NOMO-1 (cell line): ENCODE data around the gene CEACAM4.
"Not testable (repeated sequence)": the region's sequence is repeated elsewhere in the genome, so short reads cannot be mapped to it uniquely, and the experiment has no call there.

Experiments used
- DNase-seq, 2 experiments: peaks; one replicate each; lab custom pipeline; 2025; ENCODE audit not compliant: unreplicated experiment in 2 of 2; lab: John Stamatoyannopoulos, UW

The CEACAM4 gene

DNA sequence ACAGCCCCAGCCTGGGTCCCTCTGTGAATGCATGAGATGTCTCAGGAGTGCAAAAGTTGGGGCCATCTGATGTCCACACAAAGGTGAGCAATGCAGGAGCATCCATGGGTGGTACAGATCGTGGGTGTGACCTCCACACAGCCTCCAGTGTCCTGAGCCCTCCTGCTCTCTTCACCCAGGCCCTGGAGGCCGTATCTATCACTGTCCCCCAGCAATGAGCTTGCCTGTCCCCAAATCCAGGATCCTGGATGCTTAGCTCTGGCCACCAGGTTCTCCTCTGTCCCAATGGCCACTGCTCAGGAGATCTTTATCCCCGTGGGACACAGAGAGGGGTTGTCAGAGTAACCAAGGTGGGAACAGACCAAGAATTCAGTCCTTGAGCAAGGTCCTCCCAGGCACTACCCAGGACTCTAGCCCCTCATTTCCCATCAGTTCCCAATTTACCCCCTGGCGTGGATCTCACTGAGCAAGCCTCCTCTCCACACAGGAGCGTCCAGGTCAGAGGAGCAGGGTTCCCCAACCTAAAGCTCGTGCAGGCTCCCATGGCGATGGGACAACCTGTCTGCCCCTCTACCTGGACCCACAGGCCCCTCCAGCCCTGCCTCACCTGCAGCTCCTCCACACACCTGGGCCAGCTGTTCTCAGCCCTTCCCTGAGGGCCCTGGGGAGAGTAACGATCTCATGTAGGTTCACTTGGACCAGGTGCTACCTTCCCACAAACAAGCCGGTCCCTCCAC, 39.6 kb downstream of the CEACAM4 start:
- no peak for DNase-seq

DNA sequence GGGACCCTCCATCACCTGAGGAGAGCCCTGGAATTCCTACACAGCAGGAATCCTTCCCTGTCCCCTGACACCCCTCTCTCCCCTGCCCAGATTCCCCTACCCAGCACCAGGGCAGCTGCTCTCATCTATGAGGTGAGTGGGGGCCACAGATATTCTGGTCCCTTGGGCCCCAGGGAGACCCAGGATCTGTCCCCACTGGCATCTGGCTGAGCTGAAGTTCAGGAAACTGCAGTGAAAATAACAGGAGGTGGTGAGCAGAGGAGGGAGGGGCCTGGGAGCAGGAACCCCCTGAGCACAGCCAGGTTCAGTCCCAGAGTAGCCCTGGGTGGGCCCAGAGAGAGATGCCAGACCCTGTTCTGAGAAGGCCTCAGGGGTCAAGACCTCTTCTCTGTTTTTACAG, 40.8 kb downstream of the CEACAM4 start:
- DNase-seq, result no peak

DNA sequence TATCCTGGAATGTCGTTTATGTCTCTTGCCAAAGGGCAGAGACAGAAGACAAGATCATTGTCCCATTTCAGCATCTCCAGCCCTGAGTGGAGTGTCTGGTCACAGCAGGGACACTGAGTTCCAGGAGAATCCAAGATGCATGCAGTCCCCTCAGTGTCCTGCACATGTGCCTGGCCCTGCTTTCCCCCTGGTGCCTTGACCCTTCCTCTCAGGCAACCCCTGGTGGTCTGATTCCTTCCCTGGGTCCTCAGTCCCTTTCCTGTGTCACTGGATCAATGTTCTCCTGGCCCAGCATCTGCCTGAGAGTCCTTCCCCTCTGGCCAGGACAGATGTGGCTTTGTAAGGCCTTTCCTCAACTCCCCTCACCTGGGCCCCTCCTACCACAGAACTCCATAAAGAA, 41.9 kb downstream of the CEACAM4 start:
- no peak for DNase-seq

DNA sequence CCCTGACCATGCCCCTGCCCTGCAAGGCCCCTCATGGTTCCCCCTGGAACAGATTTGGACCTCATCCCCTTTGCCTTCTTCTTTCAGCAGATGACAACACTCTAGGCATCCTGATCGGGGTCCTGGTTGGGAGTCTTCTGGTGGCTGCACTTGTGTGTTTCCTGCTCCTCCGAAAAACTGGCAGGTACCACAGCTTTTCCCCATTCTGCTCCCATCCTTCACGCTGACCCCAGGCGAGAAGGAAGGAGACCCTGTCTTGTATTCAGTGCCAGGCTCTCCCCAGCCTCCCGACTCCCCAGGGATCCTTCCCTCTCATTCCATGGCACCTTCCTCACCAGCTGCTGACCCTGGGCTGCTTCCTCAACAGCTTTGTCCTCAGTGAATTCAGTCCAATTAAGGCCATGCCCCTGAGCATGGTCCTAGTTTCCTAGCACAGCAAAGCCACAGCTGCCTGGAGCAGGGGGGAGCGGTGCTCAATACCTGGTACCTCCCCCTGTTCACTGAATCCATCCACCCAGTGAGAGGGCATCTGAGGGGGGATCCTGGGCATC, 42.5 kb downstream of the CEACAM4 start:
- no peak for DNase-seq

DNA sequence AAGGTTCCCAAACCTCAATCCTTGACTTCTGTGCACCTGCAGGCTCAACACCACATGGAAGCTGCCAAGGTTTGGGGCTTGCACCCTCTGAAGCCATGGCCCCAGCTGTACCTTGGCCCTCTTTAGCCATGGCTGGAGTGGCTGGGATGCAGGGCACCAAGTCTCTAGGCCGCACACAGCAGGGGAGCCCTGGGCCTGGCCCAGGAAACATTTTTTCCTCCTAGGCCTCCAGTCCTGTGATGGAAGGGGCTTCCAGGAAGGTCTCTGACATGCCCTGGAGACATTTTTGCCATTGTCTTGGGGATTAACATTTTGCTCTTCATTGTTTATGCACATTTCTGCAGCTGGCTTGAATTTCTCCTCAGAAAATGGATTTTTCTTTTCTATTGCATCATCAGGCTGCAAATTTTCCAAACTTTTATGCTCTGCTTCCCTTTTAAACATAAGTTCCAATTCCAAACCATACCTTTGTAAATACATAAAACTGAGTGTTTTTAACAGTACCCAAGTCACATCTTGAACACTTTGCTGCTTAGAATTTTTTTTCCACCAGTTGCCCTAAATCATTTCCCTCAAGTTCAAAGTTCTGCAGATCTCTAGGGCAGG, 44.2 kb downstream of the CEACAM4 start:
- DNase-seq, result not testable (repeated sequence)

DNA sequence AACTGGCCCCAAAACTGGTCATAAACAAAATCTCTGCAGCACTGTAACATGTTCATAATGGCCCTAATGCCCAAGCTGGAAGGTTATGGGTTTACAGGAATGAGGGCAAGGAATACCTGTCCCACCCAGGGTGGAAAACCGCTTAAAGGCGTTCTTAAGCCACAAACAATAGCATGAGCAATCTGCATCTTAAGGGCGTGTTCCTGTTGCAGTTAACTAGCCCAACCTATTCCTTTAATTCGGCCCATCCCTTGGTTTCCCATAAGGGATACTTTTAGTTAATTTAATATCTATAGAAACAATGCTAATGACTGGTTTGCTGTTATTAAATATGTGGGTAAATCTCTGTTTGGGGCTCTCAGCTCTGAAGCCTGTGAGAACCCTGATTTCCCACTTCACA, 45.8 kb downstream of the CEACAM4 start:
- not testable (repeated sequence) for DNase-seq

DNA sequence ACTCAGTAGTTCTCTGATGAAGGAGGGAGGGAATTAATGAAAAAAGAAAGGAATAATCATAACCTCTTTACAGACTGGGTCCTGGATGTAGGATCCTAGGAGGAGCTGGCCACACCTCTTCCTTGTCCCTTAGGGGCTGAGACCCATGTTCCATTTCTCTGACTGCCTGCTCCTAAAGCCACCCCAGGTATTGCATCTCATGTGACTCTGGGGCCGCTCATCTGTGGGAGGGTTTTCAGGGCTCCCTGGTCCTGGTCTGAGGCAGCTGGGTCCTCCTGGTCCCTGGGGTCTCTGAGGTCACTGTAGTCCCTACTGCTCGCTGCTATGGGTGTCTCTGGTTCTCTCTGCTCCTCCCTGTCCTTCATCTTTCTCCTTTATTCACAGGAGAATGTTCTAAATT, 48.0 kb downstream of the CEACAM4 start:
- DNase-seq, result no peak

DNA sequence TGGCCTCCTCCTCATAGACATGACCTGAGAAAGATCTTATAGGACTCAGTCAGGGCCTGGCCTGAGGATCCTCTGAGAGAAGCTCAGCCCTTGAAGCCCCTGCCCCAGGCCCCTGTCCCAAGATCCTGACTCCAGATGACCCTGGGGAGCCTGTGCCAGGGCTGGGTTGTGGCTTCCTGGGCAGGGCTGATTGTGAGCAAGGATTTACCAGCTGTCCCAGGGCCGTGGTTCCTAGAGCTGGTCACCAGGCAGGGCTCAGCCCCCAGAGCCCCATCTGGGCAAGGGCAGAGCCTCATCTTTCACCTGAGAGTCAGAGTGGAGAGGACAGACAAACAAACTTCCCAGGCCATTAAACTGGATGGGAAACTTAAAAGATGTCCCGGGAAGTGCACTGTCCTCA, 49.0 kb downstream of the CEACAM4 start:
- no peak for DNase-seq

DNA sequence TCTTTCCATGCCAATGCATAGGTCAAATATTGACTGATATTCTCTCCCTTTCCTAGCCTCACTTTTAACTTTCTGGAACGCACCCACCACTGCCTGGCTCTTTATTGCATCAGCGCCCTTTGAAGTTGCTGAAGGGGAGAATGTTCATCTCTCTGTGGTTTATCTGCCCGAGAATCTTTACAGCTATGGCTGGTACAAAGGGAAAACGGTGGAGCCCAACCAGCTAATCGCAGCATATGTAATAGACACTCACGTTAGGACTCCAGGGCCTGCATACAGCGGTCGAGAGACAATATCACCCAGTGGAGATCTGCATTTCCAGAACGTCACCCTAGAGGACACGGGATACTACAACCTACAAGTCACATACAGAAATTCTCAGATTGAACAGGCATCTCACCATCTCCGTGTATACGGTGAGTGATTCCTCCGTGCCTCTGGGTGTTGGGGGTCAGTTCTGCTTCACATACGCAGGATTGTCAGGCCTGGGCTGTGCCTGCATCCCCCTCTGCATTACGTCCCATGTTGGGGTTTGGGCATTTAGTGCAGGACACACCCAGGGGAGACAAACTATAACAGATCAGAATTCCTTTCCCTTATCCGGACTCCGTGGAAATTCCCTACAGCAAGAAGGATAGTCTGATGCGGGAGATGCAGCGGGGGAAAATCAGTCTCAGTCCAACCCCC, 49.6 kb downstream of the CEACAM4 start:
- DNase-seq, result no peak

DNA sequence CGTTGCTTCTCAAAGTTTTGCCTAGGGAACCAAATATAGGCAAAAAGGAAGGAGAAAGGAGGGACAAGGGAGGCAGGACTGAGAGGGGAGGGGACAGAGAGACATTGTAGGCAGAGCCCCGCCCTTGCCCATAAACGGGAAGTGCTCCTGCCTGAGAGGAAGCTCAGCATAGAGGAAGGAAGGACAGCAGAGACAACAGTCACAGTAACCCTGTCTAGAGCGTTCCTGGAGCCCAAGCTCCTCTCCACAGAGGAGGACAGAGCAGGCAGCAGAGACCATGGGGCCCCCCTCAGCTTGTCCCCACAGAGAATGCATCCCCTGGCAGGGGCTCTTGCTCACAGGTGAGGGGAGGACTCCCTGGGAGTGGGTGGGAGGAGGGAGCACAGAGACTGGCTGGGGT, 50.9 kb downstream of the CEACAM4 start, which contains the start of gene CEACAM21:
Gene CEACAM21 (plus strand): TSS at position 169 of the 400 bp plus-strand sequence. CDS start 109 bp downstream, at position 278.
- DNase-seq, result peak; percentile 85 to 94

DNA sequence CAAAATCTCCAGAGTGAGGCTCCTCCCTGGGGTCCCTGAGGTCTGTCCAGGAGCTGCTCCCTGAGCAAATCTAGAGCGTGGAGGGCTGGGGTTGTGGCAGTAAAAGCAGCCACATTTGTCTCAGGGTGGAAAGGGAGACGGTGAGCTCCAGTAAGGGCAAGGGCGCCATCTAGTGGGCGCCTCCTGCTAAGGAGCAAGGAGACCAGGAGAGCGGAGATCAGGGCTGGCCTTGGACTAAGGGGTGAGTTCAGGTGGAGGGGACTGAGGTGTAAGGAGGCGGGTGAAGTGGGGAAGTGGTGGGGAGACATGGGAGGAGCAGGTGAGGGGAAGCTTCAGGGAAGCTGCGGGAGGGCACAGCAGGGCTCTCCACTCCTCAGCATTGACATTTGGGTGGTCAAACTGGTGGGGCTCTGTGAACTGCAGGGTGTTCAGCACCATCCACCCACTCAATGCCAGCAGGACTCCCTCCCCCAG, 56.2 kb downstream of the CEACAM4 start:
- peak; percentile 77 to 85 for DNase-seq

DNA sequence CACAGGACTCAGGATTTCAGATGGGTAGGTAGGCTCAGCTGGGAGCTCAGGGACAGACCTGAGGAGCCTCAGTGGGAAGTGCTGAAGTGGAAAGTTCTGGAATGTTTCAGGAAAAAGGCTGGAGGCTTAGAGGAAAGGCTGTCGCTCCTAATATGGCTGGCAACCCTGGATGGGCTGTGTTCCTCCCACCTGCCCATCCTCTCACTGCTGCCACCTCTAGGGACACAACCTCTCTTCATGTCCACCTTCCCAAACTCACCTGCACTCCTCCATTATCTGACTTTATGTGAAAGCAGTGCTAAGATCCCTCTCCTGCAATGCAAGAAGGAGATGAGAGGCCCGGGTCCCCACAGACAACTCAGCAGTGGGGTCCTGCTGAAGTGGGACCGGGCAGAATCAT, 56.7 kb downstream of the CEACAM4 start:
- no peak for DNase-seq

DNA sequence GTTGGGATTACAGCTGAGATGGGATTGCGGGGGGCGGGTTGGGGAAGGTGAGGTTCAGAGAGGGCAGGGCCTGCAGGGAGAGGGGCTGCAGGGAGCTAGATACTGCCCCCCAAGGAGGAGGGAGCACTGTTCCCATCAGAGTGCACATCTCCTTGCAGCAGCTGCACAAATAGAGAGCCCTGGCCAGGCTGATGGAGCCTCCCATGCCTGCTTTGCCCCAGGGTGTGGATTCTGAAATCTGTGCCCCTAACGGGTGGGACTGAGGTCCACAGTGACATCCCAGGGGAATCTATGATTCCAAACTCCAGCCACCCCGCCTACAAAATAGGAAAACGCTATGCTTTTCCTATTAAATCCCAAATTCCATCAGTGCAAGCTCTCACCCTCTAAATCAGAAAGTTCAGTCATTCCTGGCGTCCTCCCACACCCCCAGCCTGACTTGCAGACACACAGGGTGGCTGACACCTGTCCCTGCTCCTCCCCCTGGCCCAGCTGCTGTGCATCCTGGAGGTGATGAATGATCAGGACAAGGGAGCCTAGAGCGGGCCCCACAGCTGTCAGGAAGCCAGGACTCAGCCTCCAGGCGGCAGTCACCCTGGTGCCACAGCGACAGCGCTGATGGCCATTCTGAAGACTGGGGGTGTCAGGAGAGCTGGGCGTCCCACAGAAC, 57.3 kb downstream of the CEACAM4 start:
- DNase-seq, result no peak
